Choroid plexus epithelial cell (primary cell): ENCODE measurements around the gene ADSS2.
A peak's percentile ranks its signal among the peaks of the same experiment; 100 is the strongest.

ENCODE experiments used
- DNase-seq: peaks from one replicate; pipeline ENCODE4 v3.0.0-alpha.2; 2010; ENCODE audit warnings: low read depth
- H3K4me3 ChIP-seq: 2 replicates; pipeline ENCODE4 v1.5.1; 2011; ENCODE audit warnings: low read depth, mild to moderate bottlenecking, control low read depth, low read length, moderate library complexity
- TF ChIP-seq, protein P1 (sequence below): conservative IDR thresholded peaks from 2 replicates; pipeline ENCODE4 v1.5.1; 2011; ENCODE audit warnings: low read depth, mild to moderate bottlenecking, control low read depth, inconsistent platforms, low read length, moderate library complexity

Gene ADSS2

DNA sequence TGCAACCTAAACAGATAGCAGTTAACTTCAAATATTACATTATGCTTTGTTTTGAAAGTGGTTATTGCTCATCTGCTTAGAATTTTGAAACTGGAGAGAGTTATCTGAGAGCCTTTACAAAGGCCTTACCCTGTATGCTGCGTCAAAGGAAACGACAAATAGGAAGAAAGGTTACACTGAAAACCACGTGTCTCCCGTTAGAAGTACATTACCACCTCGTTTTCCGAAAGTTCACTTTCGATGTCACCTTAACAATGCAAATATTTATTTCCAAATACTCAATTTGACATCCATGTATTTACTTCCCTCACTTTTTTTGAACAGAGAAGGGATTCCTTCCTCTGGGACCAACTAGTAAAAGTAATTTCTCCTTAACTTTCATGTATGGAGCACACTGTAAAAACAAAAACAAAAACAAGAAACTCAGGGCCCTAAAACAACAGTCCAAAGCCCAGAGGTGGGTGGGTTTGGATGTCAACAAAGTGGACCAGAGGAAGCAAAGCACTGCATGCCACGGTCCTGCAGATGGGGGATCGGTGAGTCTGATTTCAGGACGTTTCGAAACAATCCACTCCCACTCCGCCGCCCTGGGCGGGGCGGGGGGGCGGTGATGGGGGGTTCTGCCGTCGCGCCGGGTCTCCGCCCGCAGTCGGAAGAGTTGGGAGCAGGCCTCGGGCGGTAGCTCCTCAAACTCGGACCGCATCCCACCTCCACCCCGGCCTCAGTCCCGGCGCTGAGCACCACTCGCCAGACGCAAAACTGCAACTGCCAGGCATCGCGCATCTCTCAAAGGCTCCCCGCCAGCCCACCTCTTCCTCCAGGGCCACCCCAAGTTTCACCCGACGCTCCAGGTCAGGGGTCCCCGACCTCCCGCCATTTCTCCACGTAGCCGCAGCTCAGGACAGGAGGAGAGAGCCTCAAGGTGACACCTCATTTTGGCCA lies 841 bp downstream of the ADSS2 start:
- TF ChIP-seq, protein P1, sequence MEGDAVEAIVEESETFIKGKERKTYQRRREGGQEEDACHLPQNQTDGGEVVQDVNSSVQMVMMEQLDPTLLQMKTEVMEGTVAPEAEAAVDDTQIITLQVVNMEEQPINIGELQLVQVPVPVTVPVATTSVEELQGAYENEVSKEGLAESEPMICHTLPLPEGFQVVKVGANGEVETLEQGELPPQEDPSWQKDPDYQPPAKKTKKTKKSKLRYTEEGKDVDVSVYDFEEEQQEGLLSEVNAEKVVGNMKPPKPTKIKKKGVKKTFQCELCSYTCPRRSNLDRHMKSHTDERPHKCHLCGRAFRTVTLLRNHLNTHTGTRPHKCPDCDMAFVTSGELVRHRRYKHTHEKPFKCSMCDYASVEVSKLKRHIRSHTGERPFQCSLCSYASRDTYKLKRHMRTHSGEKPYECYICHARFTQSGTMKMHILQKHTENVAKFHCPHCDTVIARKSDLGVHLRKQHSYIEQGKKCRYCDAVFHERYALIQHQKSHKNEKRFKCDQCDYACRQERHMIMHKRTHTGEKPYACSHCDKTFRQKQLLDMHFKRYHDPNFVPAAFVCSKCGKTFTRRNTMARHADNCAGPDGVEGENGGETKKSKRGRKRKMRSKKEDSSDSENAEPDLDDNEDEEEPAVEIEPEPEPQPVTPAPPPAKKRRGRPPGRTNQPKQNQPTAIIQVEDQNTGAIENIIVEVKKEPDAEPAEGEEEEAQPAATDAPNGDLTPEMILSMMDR = no peak
- DNase-seq = peak; percentile 88
- H3K4me3 ChIP-seq = peak overlapping the region; percentile 86

DNA sequence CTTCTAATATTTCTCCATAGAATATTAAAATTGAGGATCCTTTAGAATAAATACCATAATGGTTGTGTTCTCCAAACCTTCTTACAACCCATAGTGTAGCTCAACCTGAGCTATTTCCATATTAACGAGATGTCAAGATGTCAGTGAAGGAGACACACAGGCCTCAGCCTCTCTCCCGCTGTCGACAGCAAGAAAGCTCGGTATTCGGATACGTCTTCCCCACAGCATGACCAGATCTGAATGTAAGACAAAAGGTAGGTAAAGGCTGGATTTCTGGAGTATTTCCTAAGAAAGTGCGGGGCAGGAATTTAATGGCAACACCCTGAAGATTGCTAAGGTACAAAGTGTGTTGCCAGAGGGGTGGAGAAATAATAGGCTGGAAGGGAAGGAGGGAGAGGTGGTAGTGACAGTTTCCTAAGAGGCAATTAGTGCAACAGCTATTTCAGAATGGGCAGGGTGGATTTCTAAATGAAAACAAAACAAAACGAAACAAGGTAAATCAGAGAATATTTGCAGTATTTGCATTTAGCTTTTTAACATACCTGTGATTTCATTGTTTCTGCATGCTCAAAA lies 1.7 kb downstream of the ADSS2 start:
- TF ChIP-seq, protein P1 = no peak
- peak overlapping the region; percentile 86 for H3K4me3 ChIP-seq
- DNase-seq = no peak

DNA sequence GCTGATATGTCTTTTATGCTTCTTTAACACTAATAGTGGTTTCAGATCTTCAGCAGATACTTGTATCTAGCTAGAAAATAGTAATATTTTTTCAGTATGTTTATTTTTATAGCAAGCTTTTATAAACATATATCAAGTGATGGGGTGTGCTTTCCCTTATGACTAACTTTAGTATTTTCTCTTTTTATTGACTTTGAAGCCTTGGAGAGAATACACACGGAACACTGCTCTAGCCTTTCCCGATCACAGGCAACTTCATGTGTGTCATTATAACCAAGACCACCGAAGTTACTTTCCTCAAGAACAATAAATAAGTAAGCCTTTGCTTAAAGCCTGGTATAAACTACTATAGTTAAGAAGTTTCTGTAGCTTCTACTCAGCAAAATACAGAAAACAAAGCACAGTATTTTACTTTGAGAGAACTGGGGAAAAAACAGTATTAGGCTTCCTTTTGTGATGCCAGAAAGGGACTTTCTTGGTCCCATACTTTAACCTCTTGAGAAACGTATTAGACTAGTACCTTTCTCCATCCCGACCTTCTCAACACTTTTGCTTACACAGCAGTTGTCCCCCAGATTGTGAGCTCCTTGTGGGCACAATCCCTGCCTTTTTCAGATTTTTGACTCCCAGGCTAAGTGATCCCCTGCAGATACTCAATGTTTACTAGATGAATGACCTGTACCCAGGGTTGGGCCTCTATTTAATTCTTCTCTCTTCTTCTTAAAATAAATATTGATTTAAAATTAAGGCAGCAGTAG lies 3.3 kb downstream of the ADSS2 start:
- TF ChIP-seq, protein P1 = no peak
- peak overlapping the region; percentile 11 for H3K4me3 ChIP-seq
- DNase-seq = no peak

DNA sequence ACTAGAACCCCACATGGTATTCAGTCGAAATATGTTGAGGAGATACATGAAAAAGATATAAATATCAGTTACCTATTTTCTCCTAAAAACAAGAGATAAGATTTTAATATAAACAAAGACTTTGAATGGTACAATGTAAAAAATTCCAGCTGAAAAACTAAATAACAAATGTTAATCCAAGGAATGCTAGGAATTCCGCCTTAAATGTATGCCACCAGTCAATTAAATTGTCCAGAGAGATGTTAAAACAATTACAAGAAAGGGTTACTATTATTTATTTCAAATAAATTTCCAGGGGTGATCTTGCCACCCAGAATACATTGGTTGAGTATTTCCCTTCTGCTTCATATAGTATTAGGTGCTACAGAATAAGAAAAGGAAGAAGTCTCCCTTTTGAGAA lies 4.2 kb downstream of the ADSS2 start:
- TF ChIP-seq, protein P1 = no peak
- H3K4me3 ChIP-seq = no peak overlapping the region

DNA sequence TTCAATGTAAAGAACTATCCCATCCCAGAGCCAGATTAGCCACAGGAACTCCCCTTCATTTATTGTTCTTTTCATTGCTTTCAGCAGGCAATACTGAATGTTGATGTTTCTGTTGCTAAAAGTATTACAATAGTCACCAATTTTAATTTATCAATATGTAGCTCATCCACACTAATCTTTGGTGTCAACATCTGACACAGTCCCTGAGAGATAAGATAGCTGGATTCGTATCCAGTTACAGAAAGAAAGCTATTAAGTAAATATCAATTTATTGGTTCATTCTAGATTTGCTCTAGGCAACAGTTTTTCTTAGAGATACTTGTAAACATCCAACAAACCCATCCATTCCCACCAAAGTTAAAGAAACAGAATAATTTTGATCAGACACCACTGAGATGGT lies 4.7 kb downstream of the ADSS2 start:
- H3K4me3 ChIP-seq = no peak overlapping the region
- DNase-seq = no peak
- TF ChIP-seq, protein P1 = no peak

More for the DNA sequence above, 4.2 kb downstream of the ADSS2 start:
- DNase-seq = no peak

DNA sequence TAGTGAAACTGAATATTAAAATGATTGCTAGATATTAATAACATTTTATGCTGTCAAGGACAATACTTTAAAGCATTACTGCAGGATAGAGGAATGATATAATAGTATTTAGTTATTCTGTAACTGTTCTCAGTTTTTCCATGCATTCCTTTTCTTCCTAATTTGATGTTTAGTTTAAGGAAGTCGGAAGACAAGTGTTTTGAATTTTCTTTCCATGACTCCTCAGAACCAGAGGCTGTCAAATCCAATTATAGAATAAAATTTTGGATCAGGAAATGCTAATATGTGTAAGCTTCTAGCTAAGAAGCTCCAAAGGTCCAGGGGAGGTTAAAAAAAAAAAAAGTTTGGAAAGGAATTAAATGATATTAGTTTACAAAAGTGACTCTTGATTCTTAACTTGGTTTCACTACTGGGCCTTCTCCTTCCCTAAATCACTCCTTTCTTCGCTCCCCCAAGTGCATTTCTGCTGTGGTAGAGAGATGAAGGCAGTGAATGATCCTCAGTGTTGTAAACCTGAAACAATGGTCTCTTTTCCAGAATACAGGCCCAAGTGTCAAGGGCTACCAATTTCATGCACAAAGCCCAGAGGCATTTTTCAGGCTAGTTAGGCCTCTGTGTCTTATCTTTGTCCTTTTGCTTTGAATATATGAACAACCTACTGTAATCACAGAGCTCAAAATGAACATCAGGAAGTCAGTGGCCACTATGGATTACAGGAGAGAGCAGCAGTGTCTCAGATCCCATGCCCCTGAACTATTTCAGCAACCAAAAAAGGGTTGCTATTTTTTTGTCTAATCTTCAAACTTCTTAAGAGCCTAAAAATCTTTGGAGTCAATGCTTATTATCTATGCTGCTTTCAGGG lies 6.2 kb downstream of the ADSS2 start:
- no peak for DNase-seq
- no peak overlapping the region for H3K4me3 ChIP-seq
- TF ChIP-seq, protein P1 = no peak
